HUES64 (cell line): ENCODE data around the gene PTPRM.

Experiments
- H3K27ac ChIP-seq: 2 replicates; pipeline ENCODE4 v1.7.0; 2013; ENCODE audit warnings: low read depth, low read length, inconsistent platforms
- H3K27me3 ChIP-seq: 2 replicates; pipeline ENCODE4 v1.6.1; 2013; ENCODE audit warnings: mild to moderate bottlenecking, low read length; ENCODE audit not compliant: insufficient read depth
- H3K36me3 ChIP-seq: 2 replicates; pipeline ENCODE4 v1.6.1; 2013; ENCODE audit warnings: mild to moderate bottlenecking, low read length; ENCODE audit not compliant: insufficient read depth
- H3K4me1 ChIP-seq: 2 replicates; pipeline ENCODE4 v1.6.1; 2013; ENCODE audit warnings: mild to moderate bottlenecking, low read length, moderate library complexity; ENCODE audit not compliant: insufficient read depth
- H3K4me3 ChIP-seq: 2 replicates; pipeline ENCODE4 v1.5.1; 2013; ENCODE audit warnings: mild to moderate bottlenecking, low read length, moderate library complexity
- H3K9ac ChIP-seq: 2 replicates; pipeline ENCODE4 v1.6.1; 2013; ENCODE audit warnings: mild to moderate bottlenecking, low read depth, low read length
- H3K9me3 ChIP-seq: 2 replicates; pipeline ENCODE4 v1.6.1; 2013; ENCODE audit warnings: low read depth, low read length; ENCODE audit not compliant: insufficient read depth
- WGBS: fragments of 150-250, 120-280 bp; methylation state at CpG from one replicate; pipeline ENCODE4 v1.1.7; 2013; ENCODE audit warnings: missing lambda C conversion rate; 5-methylcytosine and 5-hydroxymethylcytosine counted together

Gene PTPRM

GRCh38 chr18:7615840-7616239, 48.7 kb downstream of the PTPRM start:
- no peaks in the 10 kb centered on the region for H3K27me3 ChIP-seq
- no peaks in the 10 kb centered on the region for H3K36me3 ChIP-seq
- H3K4me1 ChIP-seq, result peaks cover 20% of the 10 kb centered on the region; the same call in 1 of the 2 replicates
- no peaks in the 10 kb centered on the region for H3K9me3 ChIP-seq
- no peak overlapping the region for H3K9ac ChIP-seq
- H3K4me3 ChIP-seq, result no peak overlapping the region
- no peak overlapping the region for H3K27ac ChIP-seq
- 97% methylated on average over 9 of the region's 9 CpGs for WGBS

- H3K9me3 ChIP-seq, result no peaks in the 10 kb centered on the region
- H3K4me3 ChIP-seq, result no peak overlapping the region
- H3K27me3 ChIP-seq, result no peaks in the 10 kb centered on the region
- no peaks in the 10 kb centered on the region for H3K36me3 ChIP-seq
- 86% methylated on average over 4 of the region's 4 CpGs for WGBS
- H3K27ac ChIP-seq, result no peak overlapping the region
- peaks cover 20% of the 10 kb centered on the region; the same call in 1 of the 2 replicates for H3K4me1 ChIP-seq
- no peak overlapping the region for H3K9ac ChIP-seq
Measured at GRCh38 chr18:7616661-7617060, 49.5 kb downstream of the PTPRM start.

GRCh38 chr18:7617738-7618422, 50.8 kb downstream of the PTPRM start:
- peaks cover 20% of the 10 kb centered on the region; the same call in 1 of the 2 replicates for H3K4me1 ChIP-seq
- no peaks in the 10 kb centered on the region for H3K27me3 ChIP-seq
- 89% methylated on average over 7 of the region's 7 CpGs for WGBS
- no peaks in the 10 kb centered on the region for H3K9me3 ChIP-seq
- H3K36me3 ChIP-seq, result no peaks in the 10 kb centered on the region
- no peak overlapping the region for H3K9ac ChIP-seq
- H3K27ac ChIP-seq, result no peak overlapping the region; the same call in 1 of the 2 replicates
- no peak overlapping the region for H3K4me3 ChIP-seq

GRCh38 chr18:7618891-7619442, 51.9 kb downstream of the PTPRM start:
- WGBS, result 82% methylated on average over 3 of the region's 3 CpGs
- H3K9ac ChIP-seq, result no peak overlapping the region
- no peaks in the 10 kb centered on the region for H3K9me3 ChIP-seq
- no peak overlapping the region for H3K4me3 ChIP-seq
- H3K4me1 ChIP-seq, result peaks cover 20% of the 10 kb centered on the region; the same call in 1 of the 2 replicates
- no peak overlapping the region for H3K27ac ChIP-seq
- H3K27me3 ChIP-seq, result no peaks in the 10 kb centered on the region
- no peaks in the 10 kb centered on the region for H3K36me3 ChIP-seq

- no peaks in the 10 kb centered on the region for H3K36me3 ChIP-seq
- 96% methylated on average over 7 of the region's 7 CpGs for WGBS
Measured at GRCh38 chr18:7619676-7620075, 52.6 kb downstream of the PTPRM start.

GRCh38 chr18:7622721-7623120, 55.6 kb downstream of the PTPRM start:
- H3K9ac ChIP-seq, result no peak overlapping the region
- H3K9me3 ChIP-seq, result no peaks in the 10 kb centered on the region
- H3K27ac ChIP-seq, result no peak overlapping the region
- H3K36me3 ChIP-seq, result no peaks in the 10 kb centered on the region
- H3K4me1 ChIP-seq, result peaks cover 19% of the 10 kb centered on the region; the same call in 1 of the 2 replicates
- no peaks in the 10 kb centered on the region for H3K27me3 ChIP-seq
- no peak overlapping the region for H3K4me3 ChIP-seq

More at GRCh38 chr18:7619676-7620075, 52.6 kb downstream of the PTPRM start:
- H3K9ac ChIP-seq, result no peak overlapping the region
- H3K27ac ChIP-seq, result no peak overlapping the region
- H3K4me3 ChIP-seq, result no peak overlapping the region
- peaks cover 20% of the 10 kb centered on the region; the same call in 1 of the 2 replicates for H3K4me1 ChIP-seq
- no peaks in the 10 kb centered on the region for H3K27me3 ChIP-seq
- no peaks in the 10 kb centered on the region for H3K9me3 ChIP-seq

GRCh38 chr18:7623681-7624080, 56.6 kb downstream of the PTPRM start:
- no peaks in the 10 kb centered on the region for H3K36me3 ChIP-seq
- peaks cover 9% of the 10 kb centered on the region; the same call in 1 of the 2 replicates for H3K4me1 ChIP-seq
- WGBS, result 100% methylated on average over 1 of the region's 1 CpG
- H3K27me3 ChIP-seq, result no peaks in the 10 kb centered on the region
- H3K9ac ChIP-seq, result no peak overlapping the region
- no peak overlapping the region for H3K4me3 ChIP-seq
- no peak overlapping the region for H3K27ac ChIP-seq
- H3K9me3 ChIP-seq, result no peaks in the 10 kb centered on the region

GRCh38 chr18:7624697-7625096, 57.6 kb downstream of the PTPRM start:
- Histone ChIP-seq H3K27me3 (no peaks in the 10 kb centered on the region), H3K27ac (no peak overlapping the region)
- WGBS, result 92% methylated on average over 6 of the region's 6 CpGs

GRCh38 chr18:7626175-7626921, 59.2 kb downstream of the PTPRM start:
- no peaks in the 10 kb centered on the region for H3K36me3 ChIP-seq
- no peaks in the 10 kb centered on the region for H3K4me1 ChIP-seq
- no peaks in the 10 kb centered on the region for H3K27me3 ChIP-seq
- H3K27ac ChIP-seq, result no peak overlapping the region
- no peak overlapping the region for H3K4me3 ChIP-seq
- no peaks in the 10 kb centered on the region for H3K9me3 ChIP-seq
- WGBS, result 91% methylated on average over 4 of the region's 4 CpGs
- H3K9ac ChIP-seq, result no peak overlapping the region

More at GRCh38 chr18:7624697-7625096, 57.6 kb downstream of the PTPRM start:
- H3K4me3 ChIP-seq, result no peak overlapping the region
- H3K4me1 ChIP-seq, result no peaks in the 10 kb centered on the region; the same call in 1 of the 2 replicates
- H3K36me3 ChIP-seq, result no peaks in the 10 kb centered on the region
- no peaks in the 10 kb centered on the region for H3K9me3 ChIP-seq
- H3K9ac ChIP-seq, result no peak overlapping the region

- no peak overlapping the region for H3K27ac ChIP-seq
- no peaks in the 10 kb centered on the region for H3K27me3 ChIP-seq
- no peaks in the 10 kb centered on the region for H3K36me3 ChIP-seq
- H3K4me1 ChIP-seq, result no peaks in the 10 kb centered on the region
- H3K9ac ChIP-seq, result no peak overlapping the region
- no peak overlapping the region for H3K4me3 ChIP-seq
- no peaks in the 10 kb centered on the region for H3K9me3 ChIP-seq
- WGBS, result 73% methylated on average over 4 of the region's 5 CpGs
Measured at GRCh38 chr18:7626922-7627440, 59.9 kb downstream of the PTPRM start.

- Histone ChIP-seq H3K9ac (no peak overlapping the region), H3K36me3 (no peaks in the 10 kb centered on the region), H3K4me1 (no peaks in the 10 kb centered on the region), H3K9me3 (no peaks in the 10 kb centered on the region), H3K27ac (no peak overlapping the region), H3K4me3 (no peak overlapping the region), H3K27me3 (no peaks in the 10 kb centered on the region)
Measured at GRCh38 chr18:7629416-7629815, 62.3 kb downstream of the PTPRM start.
